HEK293T (cell line): Measurements from ENCODE around the gene KDM1B.

Experiments
- CTCF ChIA-PET: fragments of 350-600 bp; formaldehyde crosslinking; extraction: SDS; loops from one replicate; lab custom pipeline; 2021; ENCODE audit warnings: antibody characterized with exemption, inconsistent platforms; lab: Yijun Ruan, JAX
- POLR2A ChIA-PET: fragments of 350-600 bp; formaldehyde crosslinking; extraction: SDS; loops from one replicate; lab custom pipeline; 2020; ENCODE audit warnings: antibody characterized with exemption, inconsistent platforms; lab: Yijun Ruan, JAX
- DNase-seq: peaks from one replicate; pipeline ENCODE4 v3.0.0; 2012; ENCODE audit warnings: mixed read lengths; ENCODE audit errors: extremely low spot score
- ARNT ChIP-seq: fragments of 450-650 bp; IDR thresholded peaks from 2 replicates; pipeline ENCODE4 v1.6.1; 2017; ENCODE audit warnings: mild to moderate bottlenecking
- BHLHE40 ChIP-seq: fragments of 450-650 bp; IDR thresholded peaks from 2 replicates; pipeline ENCODE4 v1.6.1; 2016; ENCODE audit warnings: mild to moderate bottlenecking, moderate library complexity, borderline replicate concordance
- CTBP1 ChIP-seq: fragments of 450-650 bp; IDR thresholded peaks from 2 replicates; pipeline ENCODE4 v1.6.1; 2016; ENCODE audit warnings: borderline replicate concordance
- ELF4 ChIP-seq: fragments of 450-650 bp; IDR thresholded peaks from 2 replicates; pipeline ENCODE4 v1.6.1; 2017; ENCODE audit warnings: antibody characterized with exemption
- FOXA1 ChIP-seq: fragments of 450-650 bp; IDR thresholded peaks from 2 replicates; pipeline ENCODE4 v1.6.1; 2016; ENCODE audit warnings: mild to moderate bottlenecking
- FOXK2 ChIP-seq: fragments of 450-650 bp; IDR thresholded peaks from 2 replicates; pipeline ENCODE4 v1.6.1; 2016; ENCODE audit warnings: mild to moderate bottlenecking
- FOXM1 ChIP-seq: fragments of 450-650 bp; IDR thresholded peaks from 2 replicates; pipeline ENCODE4 v1.6.1; 2017; ENCODE audit warnings: mild to moderate bottlenecking, borderline replicate concordance
- HDGF ChIP-seq: fragments of 450-650 bp; IDR thresholded peaks from 2 replicates; pipeline ENCODE4 v1.6.1; 2017; ENCODE audit warnings: antibody characterized with exemption, borderline replicate concordance
- L3MBTL2 ChIP-seq: fragments of 450-650 bp; conservative IDR thresholded peaks from 2 replicates; pipeline ENCODE4 v1.6.1; 2016; ENCODE audit warnings: mild to moderate bottlenecking
- LEF1 ChIP-seq: fragments of 450-650 bp; IDR thresholded peaks from 2 replicates; pipeline ENCODE4 v1.6.1; 2017; ENCODE audit warnings: mild to moderate bottlenecking, borderline replicate concordance
- NFRKB ChIP-seq: fragments of 450-650 bp; IDR thresholded peaks from 2 replicates; pipeline ENCODE4 v1.6.1; 2016; ENCODE audit warnings: mild to moderate bottlenecking, moderate library complexity
- PKNOX1 ChIP-seq: fragments of 450-650 bp; IDR thresholded peaks from 2 replicates; pipeline ENCODE4 v1.6.1; 2016
- SP1 ChIP-seq: fragments of 450-650 bp; IDR thresholded peaks from 2 replicates; pipeline ENCODE4 v1.6.1; 2017
- SUZ12 ChIP-seq: fragments of 450-650 bp; IDR thresholded peaks from 2 replicates; pipeline ENCODE4 v1.6.1; 2016; ENCODE audit warnings: mild to moderate bottlenecking
- TARDBP ChIP-seq: fragments of 450-650 bp; IDR thresholded peaks from 2 replicates; pipeline ENCODE4 v1.6.1; 2016
- ZNF384 ChIP-seq: fragments of 450-650 bp; IDR thresholded peaks from 2 replicates; pipeline ENCODE4 v1.6.1; 2016

Gene KDM1B

GRCh38 chr6:18118330-18118729 lies 36.9 kb upstream of the KDM1B start:
- TF ChIP-seq BHLHE40 (no peak), PKNOX1 (no peak), FOXA1 (no peak), L3MBTL2 (no peak), FOXK2 (no peak), NFRKB (no peak), HDGF (no peak), CTBP1 (no peak), SUZ12 (no peak), LEF1 (no peak), FOXM1 (no peak), SP1 (no peak), ELF4 (no peak), ARNT (no peak), ZNF384 (no peak), TARDBP (no peak)
- ChIA-PET POLR2A (no interaction called here), CTCF (no interaction called here)
- DNase-seq: no peak

- TF ChIP-seq CTBP1: no peak
- no peak for TF ChIP-seq BHLHE40
- no peak for TF ChIP-seq TARDBP
- TF ChIP-seq ARNT: no peak
- no peak for TF ChIP-seq ELF4
- no peak for TF ChIP-seq FOXM1
- no peak for TF ChIP-seq FOXA1
- TF ChIP-seq SP1: no peak
- no peak for TF ChIP-seq L3MBTL2
- no peak for TF ChIP-seq ZNF384
- TF ChIP-seq NFRKB: no peak
- no peak for TF ChIP-seq LEF1
- TF ChIP-seq HDGF: no peak
- TF ChIP-seq PKNOX1: no peak
- TF ChIP-seq FOXK2: no peak
- CTCF ChIA-PET: interaction anchor here (0.6 kb wide), 1 partner anchor 17 kb away, joined by 4 read pairs; no protein-coding TSS in a partner anchor
- DNase-seq: no peak
- POLR2A ChIA-PET: no interaction called here
These were observed 36.0 kb upstream of the KDM1B start for GRCh38 chr6:18119236-18119635.

GRCh38 chr6:18121580-18122127 lies 33.6 kb upstream of the KDM1B start:
- TF ChIP-seq FOXA1: no peak
- no peak for TF ChIP-seq BHLHE40
- TF ChIP-seq NFRKB: no peak
- TF ChIP-seq ELF4: no peak
- no peak for TF ChIP-seq SUZ12
- TF ChIP-seq ZNF384: no peak
- TF ChIP-seq CTBP1: no peak
- TF ChIP-seq PKNOX1: no peak
- no peak for TF ChIP-seq TARDBP
- TF ChIP-seq SP1: no peak
- TF ChIP-seq ARNT: no peak
- TF ChIP-seq FOXM1: no peak
- TF ChIP-seq HDGF: no peak
- no peak for TF ChIP-seq LEF1
- no peak for TF ChIP-seq FOXK2
- no peak for TF ChIP-seq L3MBTL2
- CTCF ChIA-PET: interaction anchor here (0.5 to 2.0 kb wide), 5 partner anchors 8 to 306 kb away, joined by 3 to 4 read pairs (median 4); no protein-coding TSS in a partner anchor
- no peak for DNase-seq
- POLR2A ChIA-PET: no interaction called here

GRCh38 chr6:18122128-18123093 lies 32.8 kb upstream of the KDM1B start, which contains the start of gene NHLRC1:
Gene NHLRC1 (minus strand): TSS chr6:18122677. CDS start chr6:18122606, 71 bp downstream.
- POLR2A ChIA-PET: no interaction called here
- CTCF ChIA-PET: interaction anchor here (0.5 to 2.0 kb wide), 5 partner anchors 9 to 306 kb away, joined by 3 to 4 read pairs (median 3); no protein-coding TSS in a partner anchor
- no peak for DNase-seq
- no peak for TF ChIP-seq SP1
- no peak for TF ChIP-seq PKNOX1

- no peak for DNase-seq
- ChIA-PET CTCF (no interaction called here), POLR2A (no interaction called here)
- TF ChIP-seq L3MBTL2: no peak
- TF ChIP-seq FOXK2: no peak
- TF ChIP-seq ARNT: no peak
- TF ChIP-seq ELF4: no peak
These were observed 29.1 kb upstream of the KDM1B start for GRCh38 chr6:18126121-18126520.
